Spleen (tissue), 11 donors: ENCODE results near the gene U2AF1L4. TPM values are rescaled to one million over a fixed set of nuclear protein-coding genes. Genes with fewer than 3 reads are reported as not detected.
A peak's percentile ranks its signal among the peaks of the same experiment; 100 is the strongest.

Source experiments
- DNase-seq: peaks from one replicate; pipeline ENCODE4 v3.0.0-alpha.2; 2020
- H3K27ac ChIP-seq, 8 donors: fragments of 200-600 bp; sonication (generic) in 7 of 8; 1 replicate in 4 of 8; 2 replicates in 4 of 8; pipeline versions ENCODE4 v1.5.0 to v1.8.0; 2016 to 2021; ENCODE audit warnings: inconsistent platforms in 4 of 8, mild to moderate bottlenecking in 4 of 8, moderate library complexity in 1 of 8
- H3K27me3 ChIP-seq, 7 donors: fragments of 200-600 bp; sonication (generic) in 6 of 7; replicated peaks in 1 of 7; 1 replicate in 4 of 7; 2 replicates in 3 of 7; pipeline versions ENCODE4 v1.5.0 to v1.8.0; 2016 to 2021; ENCODE audit warnings: inconsistent platforms in 3 of 7, mild to moderate bottlenecking in 1 of 7
- H3K36me3 ChIP-seq, 6 donors: fragments of 200-600 bp; sonication (generic) in 5 of 6; 1 replicate in 4 of 6; 2 replicates in 2 of 6; pipeline versions ENCODE4 v1.5.0 to v1.8.0; 2016 to 2021; ENCODE audit warnings: inconsistent platforms in 2 of 6
- H3K4me1 ChIP-seq, 6 donors: fragments of 200-600 bp; sonication (generic) in 5 of 6; 1 replicate in 3 of 6; 2 replicates in 3 of 6; pipeline versions ENCODE4 v1.5.0 to v1.8.0; 2016 to 2021; ENCODE audit warnings: inconsistent platforms in 3 of 6
- H3K4me3 ChIP-seq, 8 donors: fragments of 200-600 bp; sonication (generic) in 7 of 8; 1 replicate in 4 of 8; 2 replicates in 4 of 8; pipeline versions ENCODE4 v1.5.0 to v1.8.0; 2016 to 2021; ENCODE audit warnings: inconsistent platforms in 4 of 8, mild to moderate bottlenecking in 4 of 8, moderate library complexity in 2 of 8
- H3K9me3 ChIP-seq, 8 donors: fragments of 200-600 bp; sonication (generic) in 7 of 8; 1 replicate in 4 of 8; 2 replicates in 4 of 8; pipeline versions ENCODE4 v1.5.0 to v1.8.0; 2016 to 2021; ENCODE audit warnings: inconsistent platforms in 4 of 8
- POLR2A ChIP-seq, 3 donors: fragments of 450-650 bp; IDR thresholded peaks; one replicate each; pipeline ENCODE4 v1.5.1; 2017; ENCODE audit warnings: antibody characterized with exemption in 3 of 3, mild to moderate bottlenecking in 1 of 3
- POLR2AphosphoS5 ChIP-seq, 3 donors: sonication (generic); formaldehyde crosslinking; IDR thresholded peaks; one replicate each; pipeline ENCODE4 v1.5.1; 2017; ENCODE audit warnings: antibody characterized with exemption in 3 of 3
- WGBS, 5 donors: extraction: QIAGEN DNeasy Blood & Tissue Kit in 3 of 5; methylation state at CpG; one replicate each; pipeline versions ENCODE4 v1.1.5 to v1.1.7; 2013 to 2018; 5-methylcytosine and 5-hydroxymethylcytosine counted together
- intact Hi-C: fragments of 100-400 bp; cut with DNase I; formaldehyde crosslinking; loops from one replicate; pipeline ENCODE4 v1.15.0; 2023; ENCODE audit warnings: low total_unique reads
- polyA plus RNA-seq, 3 donors: library from polyadenylated mRNA; stranded (reverse); fragments of 200-250 nt; gene quantifications; one replicate each; pipeline ENCODE4 v1.2.1, GENCODE V29; 2013
- total RNA-seq, 7 donors: library from RNA; depleted of rRNA in 3 of 7; stranded (reverse); fragments of >200 nt in 3 of 7; fragmentation: NEBNext Ultra II Directional in 4 of 7; extraction: Animal tissue kit (Norgen Biotek cat#: 25700) in 4 of 7; gene quantifications; one replicate each; pipeline versions ENCODE4 v1.1.0 to v1.2.1, GENCODE V29; 2016 to 2021
- TF ChIP-seq, protein P1 (sequence below), 11 experiments: fragments of 200-600 bp in 7 of 11; fragments of 450-650 bp in 4 of 11; sonication (generic) in 4 of 11; IDR thresholded peaks in 8 of 11; conservative IDR thresholded peaks in 3 of 11; 1 replicate in 7 of 11; 2 replicates in 4 of 11; pipeline versions ENCODE4 v1.4.0 to v1.8.0; 2016 to 2021; ENCODE audit warnings: antibody characterized with exemption in 11 of 11, inconsistent platforms in 4 of 11, mild to moderate bottlenecking in 1 of 11
- donor health status: healthy with polysubstance abuse.
- donor health status: DM: no; HTN: no; CAD: no; lungs with moderate emphysema.
- donor health status: DM: no; HTN: no; CAD: no.
- donor health status: Bipolar disorder and iron deficiency.
- donor health status: healthy.
- donor health status: DM: no; HTN: no; CAD: no.
- donor health status: DM: yes; HTN: yes; CAD: no.

The U2AF1L4 gene
- total and polyA plus RNA-seq, 10 donors = 27.2 to 96.5 (median 29.9) TPM

DNA sequence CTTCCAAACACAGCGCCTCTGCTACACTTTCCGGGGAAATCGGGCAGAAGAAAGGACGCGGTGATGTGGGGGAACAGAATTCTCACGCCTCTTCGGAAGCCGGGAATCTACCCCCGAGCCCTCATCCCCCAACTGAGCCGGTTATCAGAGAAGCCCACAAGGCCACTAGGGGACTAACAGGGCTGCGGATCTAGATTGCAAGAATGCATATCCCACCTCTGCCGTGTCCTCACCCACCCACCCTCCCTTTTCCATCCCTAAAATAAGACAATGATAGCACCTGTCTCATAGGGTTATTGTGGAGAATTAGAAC, 4.1 kb downstream of the U2AF1L4 start:
- 0 to 3% (median 0%) methylated on average over 12 of the region's 12 CpGs for WGBS, 5 donors
- intact Hi-C loops = no loop called here
- Histone ChIP-seq H3K36me3 (peaks cover 0 to 42% (median 33%) of the 10 kb centered on the region in 6 donors), H3K9me3 (no peaks in the 10 kb centered on the region), H3K27ac (peak overlapping the region; percentile 82 to 100 (median 97)), H3K4me3 (peak overlapping the region; percentile 60 to 85 (median 70)), H3K27me3 (no peaks in the 10 kb centered on the region), H3K4me1 (peaks cover 19 to 86% (median 58%) of the 10 kb centered on the region in 6 donors)
- TF ChIP-seq POLR2AphosphoS5 (IDR thresholded peaks at IDR 0.05) (no peak), POLR2A (IDR thresholded peaks at IDR 0.05) (no peak)
- TF ChIP-seq, protein P1, sequence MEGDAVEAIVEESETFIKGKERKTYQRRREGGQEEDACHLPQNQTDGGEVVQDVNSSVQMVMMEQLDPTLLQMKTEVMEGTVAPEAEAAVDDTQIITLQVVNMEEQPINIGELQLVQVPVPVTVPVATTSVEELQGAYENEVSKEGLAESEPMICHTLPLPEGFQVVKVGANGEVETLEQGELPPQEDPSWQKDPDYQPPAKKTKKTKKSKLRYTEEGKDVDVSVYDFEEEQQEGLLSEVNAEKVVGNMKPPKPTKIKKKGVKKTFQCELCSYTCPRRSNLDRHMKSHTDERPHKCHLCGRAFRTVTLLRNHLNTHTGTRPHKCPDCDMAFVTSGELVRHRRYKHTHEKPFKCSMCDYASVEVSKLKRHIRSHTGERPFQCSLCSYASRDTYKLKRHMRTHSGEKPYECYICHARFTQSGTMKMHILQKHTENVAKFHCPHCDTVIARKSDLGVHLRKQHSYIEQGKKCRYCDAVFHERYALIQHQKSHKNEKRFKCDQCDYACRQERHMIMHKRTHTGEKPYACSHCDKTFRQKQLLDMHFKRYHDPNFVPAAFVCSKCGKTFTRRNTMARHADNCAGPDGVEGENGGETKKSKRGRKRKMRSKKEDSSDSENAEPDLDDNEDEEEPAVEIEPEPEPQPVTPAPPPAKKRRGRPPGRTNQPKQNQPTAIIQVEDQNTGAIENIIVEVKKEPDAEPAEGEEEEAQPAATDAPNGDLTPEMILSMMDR (IDR thresholded peaks at IDR 0.05 in 8 of 11, conservative IDR thresholded peaks at IDR 0.05 in 3 of 11) = no peak
- no peak for DNase-seq

DNA sequence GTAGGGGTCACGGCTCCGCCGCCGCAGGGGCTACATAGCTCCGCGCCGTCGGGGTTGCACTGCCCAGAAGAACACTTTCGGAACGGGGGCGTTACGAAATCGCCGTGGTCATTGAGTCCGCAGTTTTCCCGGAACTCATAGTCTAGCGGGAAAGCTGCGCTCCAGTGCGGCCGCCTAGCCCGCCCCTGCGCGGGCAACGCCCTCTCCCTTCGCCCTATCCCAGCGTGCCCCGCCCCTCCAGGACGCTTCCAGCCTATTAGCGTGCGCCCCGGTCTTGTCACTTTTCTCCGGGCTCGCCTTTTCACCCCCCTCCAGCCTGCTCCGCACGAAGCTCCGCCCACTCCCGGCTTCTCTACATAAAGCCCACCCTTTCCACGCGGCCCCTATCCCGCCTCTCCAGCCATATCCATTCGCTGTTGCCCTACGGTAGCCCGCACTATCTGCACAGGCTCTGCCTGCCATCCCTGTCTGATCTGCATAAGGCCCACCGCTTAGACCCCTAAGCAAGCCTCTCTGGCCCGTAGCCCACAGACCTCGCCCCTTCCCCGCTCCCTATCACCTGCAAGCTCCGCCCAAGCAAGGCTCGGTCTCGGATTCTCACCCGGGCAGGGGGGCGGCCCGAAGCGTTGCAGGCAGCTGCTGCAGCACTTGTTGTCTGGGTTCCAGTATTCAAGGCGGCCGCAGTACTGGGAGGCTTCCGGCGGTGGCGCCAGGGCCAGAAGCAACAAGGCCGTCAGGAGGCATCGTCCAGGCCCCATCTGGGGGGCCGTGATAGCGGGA, 4.6 kb downstream of the U2AF1L4 start:
- Histone ChIP-seq H3K27me3 (no peaks in the 10 kb centered on the region), H3K36me3 (peaks cover 0 to 47% (median 39%) of the 10 kb centered on the region in 6 donors), H3K27ac (peak overlapping the region; percentile 82 to 100 (median 97)), H3K9me3 (no peaks in the 10 kb centered on the region), H3K4me3 (peak overlapping the region; percentile 60 to 85 (median 70)), H3K4me1 (peaks cover 16 to 81% (median 53%) of the 10 kb centered on the region in 6 donors)
- intact Hi-C loops = no loop called here
- TF ChIP-seq, protein P1 (IDR thresholded peaks at IDR 0.05 in 8 of 11, conservative IDR thresholded peaks at IDR 0.05 in 3 of 11) = peak in 7 of 11 experiments; percentile 3 to 42 (median 17)
- TF ChIP-seq POLR2A (IDR thresholded peaks at IDR 0.05) = peak in 2 of 3 donors; percentile 10 to 35
- TF ChIP-seq POLR2AphosphoS5 (IDR thresholded peaks at IDR 0.05) = peak; percentile 82 to 89 (median 88)
- WGBS, 5 donors = 0 to 1% (median 1%) methylated on average over 50 to 63 of the region's 63 CpGs
- DNase-seq = peak; percentile 99

DNA sequence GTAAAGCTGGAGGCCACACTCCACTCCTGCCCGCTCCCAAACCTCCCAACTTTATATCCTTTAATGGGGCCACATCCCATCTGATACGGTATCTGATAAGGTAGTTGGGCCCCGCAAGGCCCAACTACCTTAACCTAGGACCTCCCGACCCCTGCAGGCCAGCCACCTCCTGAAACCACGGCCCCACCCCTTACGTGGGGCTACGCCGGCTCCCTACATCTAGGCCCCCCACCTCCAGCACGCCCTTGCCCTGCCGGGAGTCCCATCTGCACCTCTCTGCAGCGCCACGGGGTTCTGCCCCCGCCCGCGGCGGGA, 5.2 kb downstream of the U2AF1L4 start:
- H3K27me3 ChIP-seq = no peaks in the 10 kb centered on the region
- peak overlapping the region; percentile 68 to 100 (median 97) for H3K27ac ChIP-seq
- WGBS, 5 donors = 2 to 12% (median 8%) methylated on average over 8 to 16 of the region's 16 CpGs
- DNase-seq = no peak
- intact Hi-C loops = no loop called here
- H3K9me3 ChIP-seq = no peaks in the 10 kb centered on the region
- peaks cover 16 to 80% (median 53%) of the 10 kb centered on the region in 6 donors for H3K4me1 ChIP-seq
- peaks cover 0 to 53% (median 44%) of the 10 kb centered on the region in 6 donors for H3K36me3 ChIP-seq
- H3K4me3 ChIP-seq = peak overlapping the region; percentile 60 to 85 (median 70)
- TF ChIP-seq, protein P1 (IDR thresholded peaks at IDR 0.05 in 8 of 11, conservative IDR thresholded peaks at IDR 0.05 in 3 of 11) = peak in 1 of 11 experiments; percentile 8
- no peak for TF ChIP-seq POLR2A (IDR thresholded peaks at IDR 0.05)

DNA sequence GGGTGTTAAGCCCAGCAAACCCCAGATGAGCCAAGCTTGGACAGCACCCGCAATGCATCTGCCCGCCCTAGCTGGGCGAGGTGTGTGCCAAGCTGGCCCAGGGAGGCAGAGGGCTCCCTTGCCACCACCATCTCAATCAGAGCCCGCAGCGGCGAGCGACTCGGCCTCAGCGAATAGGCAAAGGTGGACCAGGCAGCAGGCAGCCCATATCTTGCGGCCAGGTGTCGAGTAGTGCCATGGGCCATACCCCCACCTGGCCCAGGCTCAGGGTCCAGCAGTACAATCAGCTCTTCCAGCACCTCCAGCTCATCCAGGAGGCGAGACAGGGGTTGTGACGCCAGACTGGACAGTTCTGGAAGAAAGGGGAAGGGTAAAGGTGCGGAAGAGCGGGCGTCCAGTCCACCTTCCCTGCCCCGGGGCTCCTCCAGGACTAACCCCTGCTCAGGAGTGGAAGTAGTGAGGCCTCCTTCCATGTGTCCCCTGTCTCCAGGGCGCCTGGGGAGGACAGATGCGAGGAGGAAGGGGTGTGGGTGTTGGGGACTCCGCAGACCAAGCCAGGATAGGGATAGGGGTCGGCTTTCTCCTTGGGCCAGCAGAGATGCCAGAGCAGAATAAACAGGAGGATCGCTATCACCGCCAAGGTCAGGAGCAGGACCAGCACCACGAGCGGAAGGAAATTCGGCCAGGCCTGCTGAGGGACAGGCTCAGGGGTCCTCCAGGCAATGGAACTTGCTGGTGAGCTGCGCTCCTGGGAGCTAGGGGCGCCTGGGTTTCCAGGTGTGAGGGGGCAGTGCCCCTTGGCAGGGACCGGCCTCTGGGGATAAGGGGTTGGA, 5.7 kb downstream of the U2AF1L4 start:
- H3K4me1 ChIP-seq = peaks cover 15 to 77% (median 50%) of the 10 kb centered on the region in 6 donors
- TF ChIP-seq, protein P1 (IDR thresholded peaks at IDR 0.05 in 8 of 11, conservative IDR thresholded peaks at IDR 0.05 in 3 of 11) = no peak
- TF ChIP-seq POLR2A (IDR thresholded peaks at IDR 0.05) (no peak), POLR2AphosphoS5 (IDR thresholded peaks at IDR 0.05) (peak in 2 of 3 donors; percentile 47 to 76)
- peak; percentile 86 for DNase-seq
- intact Hi-C loops = no loop called here
- H3K4me3 ChIP-seq = peak overlapping the region; percentile 60 to 85 (median 70)
- no peaks in the 10 kb centered on the region for H3K9me3 ChIP-seq
- WGBS, 5 donors = 74 to 84% (median 82%) methylated on average over 17 to 29 of the region's 29 CpGs
- H3K27ac ChIP-seq = peak overlapping the region; percentile 68 to 100 (median 97)
- peaks cover 0 to 58% (median 49%) of the 10 kb centered on the region in 6 donors for H3K36me3 ChIP-seq
- H3K27me3 ChIP-seq = no peaks in the 10 kb centered on the region
